A549 (cell line): ENCODE measurements around the gene ATP9B. TPM values are rescaled to one million over a fixed set of nuclear protein-coding genes. Genes with fewer than 3 reads are reported as not detected.

ENCODE experiments used
- ATAC-seq, 2 experiments: fragments of 200-7000 bp in 1 of 2; fragments of >200 bp in 1 of 2; cut with Nextera tagmentation in 1 of 2; cut with Tn5 transposase in 1 of 2; 3 replicates each; pipeline versions ENCODE4 v1.8.0 to v1.9.1; 2018 to 2020; ENCODE audit warnings: mild to moderate bottlenecking in 1 of 2, moderate library complexity in 1 of 2
- CTCF ChIA-PET: fragments of 300-600 bp; sonication (Branson Sonifier 250); formaldehyde crosslinking; extraction: SDS; loops from one replicate; lab custom pipeline; 2021; ENCODE audit warnings: antibody characterized with exemption, inconsistent platforms; lab: Yijun Ruan, JAX
- POLR2A ChIA-PET: fragments of 350-600 bp; formaldehyde crosslinking; extraction: SDS; loops from one replicate; lab custom pipeline; 2021; ENCODE audit warnings: antibody characterized with exemption, inconsistent platforms; lab: Yijun Ruan, JAX
- DNase-seq, 2 experiments: peaks; one replicate each; pipeline versions ENCODE4 v3.0.0 to v3.0.0-alpha.2; 2011 to 2016; ENCODE audit warnings: low read depth in 1 of 2, low spot score in 1 of 2
- FAIRE-seq: peaks from 2 replicates; lab custom pipeline; 2011; peaks lifted over from hg19 to GRCh38; lab: Jason Lieb, UNC
- H3K27ac ChIP-seq, 2 experiments: fragments of >200 bp; sonication (Bioruptor Twin); formaldehyde crosslinking; 3 replicates each; pipeline ENCODE4 v1.5.1; 2016 to 2017
- H3K4me1 ChIP-seq: fragments of >200 bp; sonication (Bioruptor Twin); formaldehyde crosslinking; 3 replicates; pipeline ENCODE4 v1.6.1; 2016
- H3K4me2 ChIP-seq: fragments of >200 bp; sonication (Bioruptor Twin); formaldehyde crosslinking; 3 replicates; pipeline ENCODE4 v1.6.1; 2016
- H3K4me3 ChIP-seq: fragments of >200 bp; sonication (Bioruptor Twin); formaldehyde crosslinking; 3 replicates; pipeline ENCODE4 v1.5.1; 2016
- H3K9me3 ChIP-seq: fragments of >200 bp; sonication (Bioruptor Twin); formaldehyde crosslinking; 3 replicates; pipeline ENCODE4 v1.6.1; 2016
- BHLHE40 ChIP-seq: IDR thresholded peaks from 2 replicates; pipeline ENCODE4 v1.6.1; 2012; ENCODE audit warnings: low read depth, low read length, inconsistent platforms
- CBX2 ChIP-seq: fragments of 200-600 bp; sonication (generic); IDR thresholded peaks from 2 replicates; pipeline ENCODE4 v1.6.1; 2016; ENCODE audit warnings: low read depth, mild to moderate bottlenecking, borderline replicate concordance
- CEBPB ChIP-seq, 2 experiments: fragments of >200 bp in 1 of 2; sonication (Bioruptor Twin) in 1 of 2; formaldehyde crosslinking in 1 of 2; IDR thresholded peaks; 2 replicates each; pipeline ENCODE4 v1.6.1; 2012 to 2016
- EP300 ChIP-seq, 2 experiments: fragments of >200 bp; sonication (Bioruptor Twin); formaldehyde crosslinking; IDR thresholded peaks; 2 replicates in 1 of 2; 3 replicates in 1 of 2; pipeline ENCODE4 v1.6.1; 2016 to 2017
- FOSB ChIP-seq: fragments of 250-450 bp; sonication (Bioruptor Pico); IDR thresholded peaks from 2 replicates; pipeline ENCODE4 v1.5.0; 2020; ENCODE audit warnings: mild to moderate bottlenecking, moderate library complexity
- FOSL2 ChIP-seq, 2 experiments: fragments of 450-650 bp in 1 of 2; fragments of >200 bp in 1 of 2; sonication (Bioruptor Twin) in 1 of 2; formaldehyde crosslinking; IDR thresholded peaks; 2 replicates each; pipeline versions ENCODE4 v1.5.0 to v1.6.1; 2016 to 2020; ENCODE audit warnings: mild to moderate bottlenecking in 1 of 2, moderate library complexity in 1 of 2
- GATA3 ChIP-seq: IDR thresholded peaks from 2 replicates; pipeline ENCODE4 v1.6.1; 2012; ENCODE audit warnings: borderline replicate concordance
- HDAC2 ChIP-seq: fragments of 200-600 bp; sonication (generic); IDR thresholded peaks from 2 replicates; pipeline ENCODE4 v1.6.1; 2016
- JUN ChIP-seq, 2 experiments: fragments of >200 bp; sonication (Bioruptor Twin); formaldehyde crosslinking; IDR thresholded peaks; 2 replicates in 1 of 2; 3 replicates in 1 of 2; pipeline ENCODE4 v1.6.1; 2016 to 2017
- JUNB ChIP-seq: fragments of >200 bp; sonication (Bioruptor Twin); formaldehyde crosslinking; IDR thresholded peaks from 2 replicates; pipeline ENCODE4 v1.6.1; 2016
- MAFK ChIP-seq: fragments of 450-650 bp; IDR thresholded peaks from 2 replicates; pipeline ENCODE4 v1.6.1; 2014; ENCODE audit not compliant: partially characterized antibody
- MYC ChIP-seq: IDR thresholded peaks from 2 replicates; pipeline ENCODE4 v1.6.1; 2012; ENCODE audit warnings: mild to moderate bottlenecking, inconsistent platforms, low read length, improper control_type of control experiment, borderline replicate concordance
- NFE2L2 ChIP-seq: fragments of 150-350 bp; conservative IDR thresholded peaks from 2 replicates; pipeline ENCODE4 v1.6.1; 2014; ENCODE audit warnings: low read length
- PHF8 ChIP-seq: fragments of 200-600 bp; sonication (generic); IDR thresholded peaks from 2 replicates; pipeline ENCODE4 v1.6.1; 2016; ENCODE audit warnings: low read depth, mild to moderate bottlenecking, antibody characterized with exemption, moderate library complexity, borderline replicate concordance
- POLR2A ChIP-seq: IDR thresholded peaks from 2 replicates; pipeline ENCODE4 v1.6.1; 2012; ENCODE audit warnings: mild to moderate bottlenecking, low read length
- RARB ChIP-seq: fragments of 250-450 bp; sonication (Bioruptor Pico); IDR thresholded peaks from 2 replicates; pipeline ENCODE4 v1.8.0; 2021; ENCODE audit warnings: mild to moderate bottlenecking, moderate library complexity
- RCOR1 ChIP-seq: fragments of 150-350 bp; IDR thresholded peaks from 2 replicates; pipeline ENCODE4 v1.6.1; 2014; ENCODE audit warnings: antibody characterized with exemption, low read length, low read depth
- RNF2 ChIP-seq: fragments of 200-600 bp; sonication (generic); IDR thresholded peaks from 2 replicates; pipeline ENCODE4 v1.6.1; 2016; ENCODE audit warnings: low read depth, mild to moderate bottlenecking, antibody characterized with exemption, moderate library complexity, borderline replicate concordance
- TP53 ChIP-seq: fragments of 250-450 bp; sonication (Bioruptor Pico); IDR thresholded peaks from 2 replicates; pipeline ENCODE4 v1.5.0; 2021; ENCODE audit warnings: mild to moderate bottlenecking, moderate library complexity
- ZFP36 ChIP-seq: fragments of 450-650 bp; IDR thresholded peaks from 2 replicates; pipeline ENCODE4 v1.6.1; 2014; ENCODE audit warnings: borderline replicate concordance; ENCODE audit not compliant: partially characterized antibody
- ZNF302 ChIP-seq: fragments of 250-450 bp; sonication (Bioruptor Pico); IDR thresholded peaks from 2 replicates; pipeline ENCODE4 v1.9.0; 2021; ENCODE audit warnings: inconsistent platforms, mild to moderate bottlenecking, moderate library complexity
- WGBS: methylation state at CpG from one replicate; pipeline ENCODE4 v1.1.6; 2017; ENCODE audit errors: missing lambda C conversion rate; 5-methylcytosine and 5-hydroxymethylcytosine counted together
- polyA plus RNA-seq, 4 experiments: library from polyadenylated mRNA; depleted of rRNA in 3 of 4; stranded (reverse); fragments of >200 nt; fragmentation: RNase III in 1 of 4; extraction: RNeasy Plus Mini Kit Qiagen cat#74134 plus additional on column Dnase treatment in 1 of 4; gene quantifications; 2 replicates in 3 of 4; 3 replicates in 1 of 4; pipeline ENCODE4 v1.2.3, GENCODE V29; 2011 to 2017
- TF ChIP-seq, protein P1 (sequence below): IDR thresholded peaks from 2 replicates; pipeline ENCODE4 v1.6.1; 2012
- TF ChIP-seq, protein P2 (sequence below): fragments of >200 bp; sonication (Bioruptor Twin); formaldehyde crosslinking; IDR thresholded peaks from 3 replicates; pipeline ENCODE4 v1.6.1; 2016

The ATP9B gene
- polyA plus RNA-seq, 2 of the 4 experiments (the other 2 are of a cell fraction), result 22.6 to 35.7 TPM

DNA sequence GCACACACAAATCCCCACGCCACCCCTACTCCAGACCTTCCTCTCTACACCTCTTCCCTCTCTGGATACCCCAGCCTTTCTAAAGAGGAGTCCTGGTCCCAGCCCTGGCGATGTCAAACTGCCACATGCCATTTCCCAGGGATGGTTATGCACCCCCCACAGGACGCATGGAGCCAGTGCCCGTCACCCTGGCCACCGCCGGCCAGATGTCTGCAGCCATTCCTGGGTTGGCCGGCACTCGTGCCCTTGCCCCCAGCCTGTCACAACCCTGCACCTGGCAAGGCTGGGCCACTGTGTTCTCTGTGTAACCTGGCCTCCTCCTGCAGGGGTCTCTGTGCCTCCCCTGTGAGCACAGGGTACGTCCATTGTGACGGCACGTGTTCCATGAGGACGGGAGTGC, 268.4 kb downstream of the ATP9B start:
- ChIA-PET POLR2A (no interaction called here), CTCF (no interaction called here)
- Histone ChIP-seq H3K4me1 (peaks cover under 1% of the 10 kb centered on the region; the same call in 1 of the 3 replicates), H3K4me3 (no peak overlapping the region), H3K9me3 (no peaks in the 10 kb centered on the region), H3K4me2 (no peak overlapping the region), H3K27ac (no peak overlapping the region)
- FAIRE-seq (no peak), DNase-seq (no peak), ATAC-seq (no peak)
- TF ChIP-seq ZFP36 (no peak), FOSL2 (IDR thresholded peaks at IDR 0.05) (no peak), FOSL2 (CRISPR knock-in tag; IDR thresholded peaks at IDR 0.05) (no peak), BHLHE40 (no peak), RARB (CRISPR knock-in tag) (no peak), ZNF302 (CRISPR knock-in tag) (no peak), RCOR1 (no peak), GATA3 (no peak), PHF8 (no peak), RNF2 (no peak), FOSB (CRISPR knock-in tag) (no peak)
- WGBS, result 96% methylated on average over 7 of the region's 12 CpGs

DNA sequence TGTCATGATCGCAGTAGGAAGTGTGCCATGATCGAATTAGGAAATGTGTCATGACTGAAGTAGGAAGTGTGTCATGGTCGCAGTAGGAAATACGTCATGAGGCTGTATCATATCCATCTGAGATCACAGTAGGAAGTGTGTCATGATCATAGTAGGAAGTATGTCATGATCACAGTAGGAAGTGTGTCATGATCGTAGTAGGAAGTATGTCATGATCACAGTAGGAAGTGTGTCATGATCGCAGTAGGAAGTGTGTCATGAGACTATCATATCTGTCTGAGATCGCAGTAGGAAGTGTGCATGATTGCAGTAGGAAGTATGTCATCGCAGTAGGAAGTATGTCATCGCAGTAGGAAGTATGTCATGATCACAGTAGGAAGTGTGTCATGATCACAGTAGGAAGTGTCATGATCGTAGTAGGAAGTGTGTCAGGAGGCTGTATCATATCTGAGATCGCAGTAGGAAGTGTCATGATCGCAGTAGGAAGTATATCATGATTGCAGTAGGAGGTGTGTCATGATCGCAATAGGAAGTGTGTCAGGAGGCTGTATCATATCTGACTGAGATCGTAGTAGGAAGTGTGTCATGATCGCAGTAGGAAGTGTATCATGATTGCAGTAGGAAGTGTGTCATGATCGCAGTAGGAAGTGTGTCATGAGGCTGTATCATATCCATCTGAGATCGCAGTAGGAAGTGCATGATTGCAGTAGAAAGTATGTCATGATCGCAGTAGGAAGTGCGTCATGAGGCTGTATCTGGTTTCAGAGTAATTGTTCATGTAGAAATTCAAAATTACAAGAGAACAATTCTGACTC, 270.1 kb downstream of the ATP9B start:
- FAIRE-seq (no peak), ATAC-seq (no peak), DNase-seq (no peak)
- ChIA-PET POLR2A (no interaction called here), CTCF (no interaction called here)
- WGBS, result 95% methylated on average over 19 of the region's 19 CpGs
- Histone ChIP-seq H3K4me2 (no peak overlapping the region), H3K27ac (no peak overlapping the region), H3K4me3 (no peak overlapping the region), H3K9me3 (no peaks in the 10 kb centered on the region), H3K4me1 (peaks cover 12% of the 10 kb centered on the region; the same call in 2 of the 3 replicates)
- TF ChIP-seq MAFK (no peak), NFE2L2 (no peak), MYC (no peak), FOSL2 (IDR thresholded peaks at IDR 0.05) (no peak), FOSL2 (CRISPR knock-in tag; IDR thresholded peaks at IDR 0.05) (no peak), HDAC2 (no peak), EP300 (IDR thresholded peaks at IDR 0.05) (no peak), JUN (IDR thresholded peaks at IDR 0.05) (no peak)

DNA sequence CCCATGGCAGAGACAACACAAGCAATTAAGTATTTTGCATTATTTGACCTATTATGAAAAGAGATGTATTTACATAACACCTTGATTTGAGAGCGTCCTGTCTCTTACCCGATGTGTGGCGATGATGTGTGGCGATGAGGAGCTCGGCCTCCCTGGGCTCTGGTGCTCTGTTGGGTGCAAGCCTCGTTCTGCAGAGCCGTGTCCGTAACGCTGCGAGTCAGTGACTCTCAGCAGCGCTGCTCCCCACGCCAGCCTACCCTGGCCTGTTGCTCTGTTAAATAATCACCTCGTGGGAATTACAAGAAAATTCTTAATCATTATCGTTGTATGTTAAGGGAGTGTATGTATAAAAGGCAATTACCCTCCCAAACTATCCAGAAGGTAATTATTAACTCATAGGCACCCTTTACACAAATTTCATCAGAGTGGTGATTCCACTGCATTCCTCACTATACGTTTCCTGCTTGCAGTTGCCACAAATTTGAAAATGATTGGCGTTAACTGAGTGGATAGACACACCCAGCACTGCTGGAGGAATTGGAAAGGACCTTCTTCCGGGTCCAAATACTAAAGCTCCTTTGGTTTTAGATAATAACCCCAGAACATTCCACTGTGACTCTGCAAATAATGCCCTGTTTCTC, 274.5 kb downstream of the ATP9B start:
- peaks cover 15% of the 10 kb centered on the region; the same call in 2 of the 3 replicates for H3K4me1 ChIP-seq
- no peak for FAIRE-seq
- TF ChIP-seq, protein P1, sequence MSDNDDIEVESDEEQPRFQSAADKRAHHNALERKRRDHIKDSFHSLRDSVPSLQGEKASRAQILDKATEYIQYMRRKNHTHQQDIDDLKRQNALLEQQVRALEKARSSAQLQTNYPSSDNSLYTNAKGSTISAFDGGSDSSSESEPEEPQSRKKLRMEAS, result 0 out of 2 replicates have a peak, but pooled peaks have one; percentile 15
- TF ChIP-seq TP53 (CRISPR knock-in tag), result no peak
- POLR2A ChIA-PET, result no interaction called here
- peak overlapping the region; percentile 78 for H3K4me2 ChIP-seq
- CTCF ChIA-PET, result no interaction called here
- ATAC-seq, result peak; percentile 87 to 93
- DNase-seq, result peak; percentile 48 to 66
- peak overlapping the region; percentile 80 to 90 for H3K27ac ChIP-seq
- 9% methylated on average over 17 of the region's 17 CpGs for WGBS
- peak overlapping the region; percentile 31 for H3K4me3 ChIP-seq
- no peaks in the 10 kb centered on the region for H3K9me3 ChIP-seq

DNA sequence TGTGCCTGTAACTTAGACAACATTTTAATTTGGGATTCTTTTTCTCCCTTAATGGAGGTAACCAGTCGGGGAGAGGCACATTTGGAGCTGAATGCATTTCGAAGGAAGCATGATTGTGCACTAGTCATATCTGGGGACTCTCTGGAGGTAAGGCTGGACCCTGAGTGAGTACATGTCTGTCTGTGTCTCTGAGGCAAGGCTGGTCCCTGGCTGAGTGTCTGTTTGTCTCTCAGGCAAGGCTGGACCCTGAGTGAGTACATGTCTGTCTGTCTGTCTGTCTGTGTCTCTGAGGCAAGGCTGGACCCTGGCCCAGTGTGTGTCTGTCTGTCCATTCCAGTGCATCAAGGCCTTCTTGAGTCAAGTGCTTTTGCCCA, 275.0 kb downstream of the ATP9B start:
- peak in 1 of 2 experiments; percentile 11 for DNase-seq
- FAIRE-seq, result no peak
- ChIA-PET CTCF (no interaction called here), POLR2A (no interaction called here)
- peak overlapping the region; percentile 31; the same call in 2 of the 3 replicates for H3K4me3 ChIP-seq
- TF ChIP-seq CEBPB (IDR thresholded peaks at IDR 0.05) (no peak), CBX2 (no peak), ZNF302 (CRISPR knock-in tag) (no peak), POLR2A (no peak), JUNB (no peak), MAFK (no peak), EP300 (IDR thresholded peaks at IDR 0.05) (no peak)
- TF ChIP-seq, protein P2, sequence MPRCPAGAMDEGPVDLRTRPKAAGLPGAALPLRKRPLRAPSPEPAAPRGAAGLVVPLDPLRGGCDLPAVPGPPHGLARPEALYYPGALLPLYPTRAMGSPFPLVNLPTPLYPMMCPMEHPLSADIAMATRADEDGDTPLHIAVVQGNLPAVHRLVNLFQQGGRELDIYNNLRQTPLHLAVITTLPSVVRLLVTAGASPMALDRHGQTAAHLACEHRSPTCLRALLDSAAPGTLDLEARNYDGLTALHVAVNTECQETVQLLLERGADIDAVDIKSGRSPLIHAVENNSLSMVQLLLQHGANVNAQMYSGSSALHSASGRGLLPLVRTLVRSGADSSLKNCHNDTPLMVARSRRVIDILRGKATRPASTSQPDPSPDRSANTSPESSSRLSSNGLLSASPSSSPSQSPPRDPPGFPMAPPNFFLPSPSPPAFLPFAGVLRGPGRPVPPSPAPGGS, result no peak
- peak overlapping the region; percentile 80 to 90 for H3K27ac ChIP-seq
- ATAC-seq, result peak; percentile 73 to 79
- H3K4me1 ChIP-seq, result peaks cover 15% of the 10 kb centered on the region; the same call in 2 of the 3 replicates
- WGBS, result 19% methylated on average over 2 of the region's 2 CpGs
- no peaks in the 10 kb centered on the region for H3K9me3 ChIP-seq
- peak overlapping the region; percentile 78 for H3K4me2 ChIP-seq
